Fibroblast of lung (primary cell): ENCODE measurements around the gene WASF3. TPM values are rescaled to one million over a fixed set of nuclear protein-coding genes. Genes with fewer than 3 reads are reported as not detected.

Experiments
- DNase-seq, 2 donors: peaks; one replicate each; pipeline versions ENCODE4 v3.0.0 to v3.0.0-alpha.2; 2010; ENCODE audit warnings: low read depth in 2 of 2
- H2AFZ ChIP-seq: 2 replicates; pipeline ENCODE4 v1.5.1; 2012; ENCODE audit warnings: low read length, control low read depth, inconsistent platforms
- H3K27ac ChIP-seq: 2 replicates; pipeline ENCODE4 v1.5.1; 2011; ENCODE audit warnings: low read length, control low read depth; ENCODE audit not compliant: insufficient read depth
- H3K27me3 ChIP-seq: 2 replicates; pipeline ENCODE4 v1.5.1; 2011; ENCODE audit warnings: mild to moderate bottlenecking, low read length; ENCODE audit not compliant: control insufficient read depth, insufficient read depth
- H3K36me3 ChIP-seq: 2 replicates; pipeline ENCODE4 v1.5.1; 2011; ENCODE audit warnings: low read length; ENCODE audit not compliant: control insufficient read depth, insufficient read depth
- H3K4me1 ChIP-seq: 2 replicates; pipeline ENCODE4 v1.5.1; 2011; ENCODE audit warnings: low read length; ENCODE audit not compliant: control insufficient read depth, insufficient read depth; ENCODE audit errors: extremely low read depth
- H3K4me2 ChIP-seq: 2 replicates; pipeline ENCODE4 v1.5.1; 2011; ENCODE audit warnings: low read length, control low read depth; ENCODE audit not compliant: insufficient read depth; ENCODE audit errors: extremely low read depth
- H3K4me3 ChIP-seq, 4 experiments: fragments of 200-600 bp in 1 of 4; sonication (generic) in 1 of 4; replicated peaks in 1 of 4; 2 replicates each; pipeline ENCODE4 v1.5.1; 2011 to 2016; ENCODE audit warnings: low read length in 4 of 4, low read depth in 3 of 4, mild to moderate bottlenecking in 3 of 4, control low read depth in 2 of 4, inconsistent platforms in 1 of 4, mixed read lengths in 1 of 4; ENCODE audit not compliant: insufficient read depth in 1 of 4; ENCODE audit errors: control extremely low read depth in 1 of 4
- H3K79me2 ChIP-seq: 2 replicates; pipeline ENCODE4 v1.5.1; 2012; ENCODE audit warnings: mild to moderate bottlenecking, low read length, inconsistent platforms; ENCODE audit not compliant: control insufficient read depth, insufficient read depth
- H3K9ac ChIP-seq: 2 replicates; pipeline ENCODE4 v1.5.1; 2011; ENCODE audit warnings: mild to moderate bottlenecking, low read length, control low read depth; ENCODE audit not compliant: insufficient read depth
- H3K9me3 ChIP-seq: 2 replicates; pipeline ENCODE4 v1.5.1; 2012; ENCODE audit warnings: low read depth, low read length; ENCODE audit not compliant: control insufficient read depth, insufficient read depth
- H4K20me1 ChIP-seq: 2 replicates; pipeline ENCODE4 v1.5.1; 2011; ENCODE audit warnings: low read length; ENCODE audit not compliant: control insufficient read depth, insufficient read depth; ENCODE audit errors: extremely low read depth
- EZH2 ChIP-seq: IDR thresholded peaks from 2 replicates; pipeline ENCODE4 v1.5.1; 2012; ENCODE audit warnings: low read length, control low read depth, mild to moderate bottlenecking; ENCODE audit errors: missing control alignments
- polyA plus RNA-seq, 2 donors: library from polyadenylated mRNA; depleted of rRNA in 1 of 2; stranded (reverse) in 1 of 2; unstranded in 1 of 2; fragments of >200 nt; gene quantifications; 2 replicates each; pipeline ENCODE4 v1.2.1, GENCODE V29; 2011 to 2012; ENCODE audit warnings: missing spikeins in 1 of 2
- total RNA-seq: library from RNA; depleted of rRNA; stranded (reverse); fragments of >200 nt; gene quantifications from 2 replicates; pipeline ENCODE4 v1.2.1, GENCODE V29; 2014
- TF ChIP-seq, protein P1 (sequence below), 2 donors: IDR thresholded peaks in 1 of 2; conservative IDR thresholded peaks in 1 of 2; 1 replicate in 1 of 2; 2 replicates in 1 of 2; pipeline ENCODE4 v1.5.1; 2011 to 2012; ENCODE audit warnings: low read length in 2 of 2, control low read depth in 1 of 2, inconsistent platforms in 1 of 2, low read depth in 1 of 2, mild to moderate bottlenecking in 1 of 2

Gene WASF3
- total and polyA plus RNA-seq, 2 donors (not counting 1 experiment from before 2014, with no cell fraction given), result 18.2 to 19.5 TPM

- Histone ChIP-seq H3K79me2 (no peaks in the 10 kb centered on the region), H3K27ac (no peak overlapping the region), H3K36me3 (no peaks in the 10 kb centered on the region), H3K4me2 (no peak overlapping the region), H3K4me3 (no peak overlapping the region), H3K9me3 (no peaks in the 10 kb centered on the region), H3K9ac (no peak overlapping the region), H4K20me1 (no peaks in the 10 kb centered on the region), H2AFZ (no peak overlapping the region), H3K4me1 (no peaks in the 10 kb centered on the region), H3K27me3 (no peaks in the 10 kb centered on the region)
- DNase-seq, result no peak
- no peak for TF ChIP-seq EZH2
- TF ChIP-seq, protein P1, sequence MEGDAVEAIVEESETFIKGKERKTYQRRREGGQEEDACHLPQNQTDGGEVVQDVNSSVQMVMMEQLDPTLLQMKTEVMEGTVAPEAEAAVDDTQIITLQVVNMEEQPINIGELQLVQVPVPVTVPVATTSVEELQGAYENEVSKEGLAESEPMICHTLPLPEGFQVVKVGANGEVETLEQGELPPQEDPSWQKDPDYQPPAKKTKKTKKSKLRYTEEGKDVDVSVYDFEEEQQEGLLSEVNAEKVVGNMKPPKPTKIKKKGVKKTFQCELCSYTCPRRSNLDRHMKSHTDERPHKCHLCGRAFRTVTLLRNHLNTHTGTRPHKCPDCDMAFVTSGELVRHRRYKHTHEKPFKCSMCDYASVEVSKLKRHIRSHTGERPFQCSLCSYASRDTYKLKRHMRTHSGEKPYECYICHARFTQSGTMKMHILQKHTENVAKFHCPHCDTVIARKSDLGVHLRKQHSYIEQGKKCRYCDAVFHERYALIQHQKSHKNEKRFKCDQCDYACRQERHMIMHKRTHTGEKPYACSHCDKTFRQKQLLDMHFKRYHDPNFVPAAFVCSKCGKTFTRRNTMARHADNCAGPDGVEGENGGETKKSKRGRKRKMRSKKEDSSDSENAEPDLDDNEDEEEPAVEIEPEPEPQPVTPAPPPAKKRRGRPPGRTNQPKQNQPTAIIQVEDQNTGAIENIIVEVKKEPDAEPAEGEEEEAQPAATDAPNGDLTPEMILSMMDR (conservative IDR thresholded peaks at IDR 0.05 in 1 of 2, IDR thresholded peaks at IDR 0.05 in 1 of 2; ENCODE audit: low read depth in 1 of 2, low read length in 2 of 2), result no peak
Observed at GRCh38 chr13:26664876-26665275, 107.4 kb downstream of the WASF3 start.

DNA sequence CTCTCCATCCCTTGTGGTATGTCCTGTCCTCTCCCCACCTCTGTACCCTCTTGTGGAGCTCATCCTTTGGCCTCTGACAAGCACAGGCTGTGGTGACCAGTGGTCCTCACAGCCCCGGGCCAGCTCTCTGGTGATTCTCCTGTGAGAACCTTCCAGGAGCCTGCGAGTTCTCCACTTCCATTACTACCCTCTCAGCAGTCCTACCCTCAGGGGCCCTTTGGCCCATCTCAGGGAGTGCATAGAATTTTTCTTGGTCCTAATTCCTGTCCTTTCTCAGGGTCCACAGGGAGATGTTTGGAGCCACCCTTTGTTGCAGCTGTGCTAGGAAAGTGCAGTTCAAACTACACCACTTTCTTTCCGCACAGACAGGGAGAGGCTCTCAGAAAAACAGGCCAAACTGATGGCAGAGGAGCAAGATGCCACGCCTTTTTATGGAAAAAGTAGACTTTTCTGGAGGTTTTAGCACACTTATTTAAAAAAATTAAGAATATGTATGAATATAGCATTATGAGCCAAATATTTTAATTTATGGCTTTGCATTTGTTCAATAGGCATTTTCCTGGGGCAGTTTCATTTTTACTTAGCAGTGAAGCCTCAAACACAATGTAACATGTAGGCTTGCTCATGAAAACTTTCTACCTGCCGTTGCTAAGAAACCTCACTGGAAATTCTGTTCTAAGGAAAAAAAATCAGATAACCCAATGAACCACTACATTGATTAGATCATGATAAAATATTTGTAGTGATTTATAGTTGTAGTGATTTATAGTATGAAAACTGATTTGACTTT is 111.1 kb downstream of the WASF3 start:
- Histone ChIP-seq H3K79me2 (no peaks in the 10 kb centered on the region), H3K9me3 (no peaks in the 10 kb centered on the region), H3K27me3 (no peaks in the 10 kb centered on the region), H3K4me1 (no peaks in the 10 kb centered on the region), H4K20me1 (no peaks in the 10 kb centered on the region), H2AFZ (no peak overlapping the region), H3K4me3 (no peak overlapping the region), H3K4me2 (no peak overlapping the region), H3K27ac (no peak overlapping the region), H3K36me3 (no peaks in the 10 kb centered on the region), H3K9ac (no peak overlapping the region)
- TF ChIP-seq, protein P1 (conservative IDR thresholded peaks at IDR 0.05 in 1 of 2, IDR thresholded peaks at IDR 0.05 in 1 of 2; ENCODE audit: low read depth in 1 of 2, low read length in 2 of 2), result no peak
- no peak for TF ChIP-seq EZH2
- DNase-seq, result no peak

- H3K9ac ChIP-seq, result no peak overlapping the region
- DNase-seq, result no peak
- no peak overlapping the region for H2AFZ ChIP-seq
- H4K20me1 ChIP-seq, result no peaks in the 10 kb centered on the region
- H3K4me1 ChIP-seq, result no peaks in the 10 kb centered on the region
- no peak overlapping the region for H3K4me2 ChIP-seq
- peaks cover 2% of the 10 kb centered on the region for H3K36me3 ChIP-seq
- H3K27ac ChIP-seq, result no peak overlapping the region
- TF ChIP-seq, protein P1 (conservative IDR thresholded peaks at IDR 0.05 in 1 of 2, IDR thresholded peaks at IDR 0.05 in 1 of 2; ENCODE audit: low read depth in 1 of 2, low read length in 2 of 2), result no peak
- TF ChIP-seq EZH2, result no peak
- no peak overlapping the region for H3K4me3 ChIP-seq
- no peaks in the 10 kb centered on the region for H3K79me2 ChIP-seq
- no peaks in the 10 kb centered on the region for H3K27me3 ChIP-seq
- H3K9me3 ChIP-seq, result no peaks in the 10 kb centered on the region
Observed at GRCh38 chr13:26673890-26674289, 116.4 kb downstream of the WASF3 start.
